Stimulated activated CD4-positive, alpha-beta T cell treated with anti-CD3 and anti-CD28 coated beads, Interleukin-4, amount 100 ng/mL, for 4 hours (primary cell): Measurements from ENCODE around the gene TSTD2.
"Not testable (repeated sequence)": the region's sequence is repeated elsewhere in the genome, so short reads cannot be mapped to it uniquely, and the experiment has no call there.

Experiments used
- DNase-seq, 2 experiments: peaks; one replicate each; pipeline ENCODE4 v3.0.0-alpha.2; 2020

The TSTD2 gene

DNA sequence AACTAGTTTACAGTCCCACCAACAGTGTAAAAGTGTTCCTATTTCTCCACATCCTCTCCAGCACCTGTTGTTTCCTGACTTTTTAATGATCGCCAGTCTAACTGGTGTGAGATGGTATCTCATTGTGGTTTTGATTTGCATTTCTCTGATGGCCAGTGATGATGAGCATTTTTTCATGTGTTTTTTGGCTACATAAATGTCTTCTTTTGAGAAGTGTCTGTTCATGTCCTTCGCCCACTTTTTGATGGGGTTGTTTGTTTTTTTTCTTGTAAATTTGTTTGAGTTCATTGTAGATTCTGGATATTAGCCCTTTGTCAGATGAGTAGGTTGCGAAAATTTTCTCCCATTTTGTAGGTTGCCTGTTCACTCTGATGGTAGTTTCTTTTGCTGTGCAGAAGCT lies 51.6 kb downstream of the TSTD2 start:
- DNase-seq = not testable (repeated sequence)

DNA sequence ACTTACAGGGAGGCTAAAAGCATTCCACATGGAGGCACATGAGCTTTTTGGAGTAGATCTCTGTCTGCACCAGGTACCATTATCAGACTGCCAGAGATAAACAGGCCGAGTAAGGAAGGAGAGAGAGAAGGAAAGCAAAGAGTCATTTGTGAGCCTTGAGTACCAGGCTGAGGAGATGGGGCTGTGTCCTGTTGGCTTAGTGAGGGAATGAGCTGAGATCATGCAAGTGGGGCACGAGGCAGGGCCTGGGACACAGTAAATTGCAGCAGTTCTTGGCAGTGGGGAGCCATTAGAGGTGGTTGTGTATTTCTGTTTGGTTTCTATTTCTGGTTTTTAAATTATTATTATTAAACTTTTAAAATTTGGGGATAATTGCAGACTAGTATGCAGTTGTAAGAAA lies 53.3 kb downstream of the TSTD2 start:
- no peak for DNase-seq

DNA sequence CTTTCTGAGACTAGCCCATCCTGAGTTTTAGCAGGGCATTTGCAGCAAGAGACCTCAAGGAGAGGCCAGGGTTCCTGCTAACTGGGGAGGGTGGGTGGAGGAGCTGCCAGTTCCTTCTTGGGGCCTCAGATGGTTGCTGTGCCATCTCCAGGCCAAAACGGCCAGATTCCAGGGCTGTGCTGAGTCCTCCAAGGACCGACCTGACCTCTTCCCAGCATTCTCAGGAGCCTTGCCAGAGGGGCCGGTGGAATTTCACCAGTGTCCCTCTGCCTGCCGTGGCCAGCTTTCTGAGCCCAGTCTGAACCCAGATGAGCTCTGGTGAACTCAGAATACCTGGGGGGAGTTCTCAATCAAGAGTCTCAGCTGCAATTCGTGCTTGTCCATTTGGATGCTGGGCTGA lies 54.3 kb downstream of the TSTD2 start:
- DNase-seq = no peak

DNA sequence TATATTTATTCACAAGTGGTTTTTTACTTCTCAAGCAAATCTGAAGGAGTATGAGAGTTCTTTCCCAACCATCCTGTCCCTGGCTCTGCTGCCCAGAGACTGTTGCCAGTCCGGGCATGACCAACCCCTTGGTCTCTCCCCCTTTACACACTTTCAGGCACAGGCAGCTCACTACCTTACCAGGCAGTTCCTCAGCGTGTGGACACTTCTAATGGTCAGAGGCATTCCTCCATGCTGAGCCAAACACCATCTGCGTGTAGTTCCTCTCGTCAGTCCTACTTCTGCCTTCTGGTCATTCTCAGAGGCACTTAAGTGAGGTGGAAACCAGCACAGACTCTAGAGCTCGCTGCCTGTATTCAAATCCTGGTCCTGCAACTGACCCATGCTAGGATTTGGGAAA lies 56.1 kb downstream of the TSTD2 start:
- no peak for DNase-seq

DNA sequence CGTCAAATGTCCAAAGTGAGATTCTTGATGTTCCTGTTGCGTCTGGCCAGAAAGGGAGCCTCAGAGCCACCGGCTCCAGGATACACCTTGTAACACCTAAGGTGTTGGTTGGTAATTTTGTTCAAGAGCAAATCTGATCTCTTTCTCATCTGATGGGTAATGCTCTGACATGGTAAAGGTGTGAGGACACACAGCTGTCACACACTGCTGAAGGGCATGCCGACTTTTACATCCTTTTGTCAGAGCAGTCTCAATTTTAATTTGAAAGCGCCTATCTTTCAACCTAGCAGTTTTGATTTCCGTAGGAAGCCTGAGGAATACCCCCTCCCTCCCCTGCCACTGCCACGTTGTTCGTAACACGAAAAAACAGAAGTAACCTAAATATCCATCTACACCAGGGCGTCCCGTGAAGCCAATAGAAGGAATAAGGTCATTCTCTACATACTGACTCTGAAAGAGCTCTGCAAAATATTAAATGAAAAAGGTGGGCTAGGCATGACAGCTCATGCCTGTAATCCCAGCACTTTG lies 57.4 kb downstream of the TSTD2 start:
- DNase-seq = no peak

DNA sequence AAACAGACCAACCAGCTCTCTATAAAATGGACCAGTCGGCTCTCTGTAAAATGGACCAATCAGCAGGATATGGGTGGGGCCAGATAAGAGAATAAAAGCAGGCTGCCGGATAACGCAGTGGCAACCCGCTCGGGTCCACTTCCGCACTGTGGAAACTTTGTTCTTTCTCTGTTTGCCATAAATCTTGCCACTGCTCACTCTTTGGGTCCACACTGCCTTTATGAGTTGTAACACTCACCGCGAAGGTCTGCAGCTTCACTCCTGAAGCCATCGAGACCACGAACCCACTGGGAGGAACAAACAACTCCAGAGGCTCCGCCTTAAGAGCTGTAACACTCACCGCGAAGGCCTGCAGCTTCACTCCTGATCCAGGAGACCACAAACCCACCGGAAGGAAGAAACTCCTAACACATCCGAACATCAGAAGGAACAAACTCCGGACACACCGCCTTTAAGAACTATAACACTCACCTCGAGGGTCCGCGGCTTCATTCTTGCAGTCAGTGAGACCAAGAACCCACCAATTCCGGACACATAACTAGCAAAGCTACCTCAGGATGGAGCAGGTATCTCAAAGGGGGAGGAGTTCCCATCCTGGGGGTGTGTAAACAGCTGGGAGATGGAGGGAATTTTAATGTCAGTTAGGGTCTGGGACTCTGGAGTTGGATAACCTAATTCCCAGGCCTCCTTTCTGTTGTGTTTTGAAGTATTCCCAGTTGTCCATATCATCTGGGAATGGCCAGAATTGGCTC lies 58.1 kb downstream of the TSTD2 start:
- peak; percentile 14 to 21 for DNase-seq

DNA sequence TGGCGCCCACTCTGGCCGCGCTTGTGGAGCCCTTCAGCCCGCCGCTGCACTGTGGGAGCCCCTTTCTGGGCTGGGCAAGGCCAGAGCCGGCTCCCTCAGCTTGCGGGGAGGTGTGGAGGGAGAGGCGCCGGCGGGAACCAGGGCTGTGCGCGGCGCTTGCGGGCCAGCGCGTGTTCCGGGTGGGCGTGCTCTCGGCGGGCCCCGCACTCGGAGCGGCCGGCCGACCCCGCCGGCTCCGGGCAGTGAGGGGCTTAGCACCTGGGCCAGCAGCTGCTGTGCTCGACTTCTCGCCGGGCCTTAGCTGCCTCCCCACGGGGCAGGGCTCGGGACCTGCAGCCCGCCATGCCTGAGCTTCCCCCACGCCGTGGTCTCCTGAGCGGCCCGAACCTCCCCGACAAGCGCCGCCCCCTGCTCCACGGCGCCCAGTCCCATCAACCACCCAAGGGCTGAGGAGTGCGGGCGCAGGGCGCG lies 59.0 kb downstream of the TSTD2 start:
- DNase-seq = not testable (repeated sequence)

DNA sequence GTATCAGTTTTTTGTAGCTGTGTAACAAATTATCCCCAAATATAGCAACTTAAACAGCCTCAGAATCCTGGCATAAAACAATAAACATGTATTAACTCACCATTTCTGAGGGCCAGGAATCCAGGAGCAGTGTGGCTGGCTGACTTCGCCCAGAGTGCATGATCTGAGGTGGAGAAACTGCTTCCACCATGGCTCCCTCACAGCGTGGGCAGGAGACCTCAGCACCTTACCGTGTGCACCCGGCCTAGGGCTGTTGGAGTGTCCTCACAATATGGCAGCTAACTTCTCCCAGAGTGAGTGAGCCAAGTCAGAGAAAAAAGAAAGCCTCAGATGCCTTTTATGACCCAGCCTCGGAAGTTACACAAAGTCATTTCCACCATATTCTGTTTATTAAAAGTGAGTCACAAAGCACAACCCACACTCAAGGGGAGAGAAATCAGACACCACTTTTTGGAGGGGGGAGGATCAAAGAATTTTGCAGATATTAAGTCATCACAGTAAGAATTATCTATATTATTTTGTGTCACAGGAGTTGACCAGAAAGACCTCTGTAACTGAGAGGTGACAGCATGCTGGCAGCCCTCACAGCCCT lies 59.6 kb downstream of the TSTD2 start:
- DNase-seq = no peak

DNA sequence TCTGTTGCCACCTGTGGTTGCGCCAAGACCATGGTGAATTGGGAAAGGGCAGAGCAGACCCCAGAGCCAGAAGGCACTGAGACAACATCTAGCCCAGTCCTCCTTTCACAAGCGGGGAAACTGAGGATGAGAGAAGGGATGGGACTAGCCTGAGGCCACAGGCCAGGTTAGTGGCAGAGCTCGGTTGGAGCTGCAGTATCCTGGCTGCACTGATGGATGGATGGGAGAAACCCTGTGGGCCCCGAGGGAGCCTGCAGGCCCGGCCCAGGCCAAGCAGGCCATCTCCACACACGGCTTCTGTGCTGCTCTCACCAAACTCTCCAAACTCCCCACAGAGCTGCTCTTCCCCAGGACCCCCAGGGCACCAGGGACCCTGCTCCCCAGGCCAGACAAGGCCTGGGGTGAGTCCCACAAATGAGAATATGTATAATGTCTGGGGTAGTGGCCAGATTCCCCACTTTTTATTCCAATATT lies 60.2 kb downstream of the TSTD2 start:
- no peak for DNase-seq

DNA sequence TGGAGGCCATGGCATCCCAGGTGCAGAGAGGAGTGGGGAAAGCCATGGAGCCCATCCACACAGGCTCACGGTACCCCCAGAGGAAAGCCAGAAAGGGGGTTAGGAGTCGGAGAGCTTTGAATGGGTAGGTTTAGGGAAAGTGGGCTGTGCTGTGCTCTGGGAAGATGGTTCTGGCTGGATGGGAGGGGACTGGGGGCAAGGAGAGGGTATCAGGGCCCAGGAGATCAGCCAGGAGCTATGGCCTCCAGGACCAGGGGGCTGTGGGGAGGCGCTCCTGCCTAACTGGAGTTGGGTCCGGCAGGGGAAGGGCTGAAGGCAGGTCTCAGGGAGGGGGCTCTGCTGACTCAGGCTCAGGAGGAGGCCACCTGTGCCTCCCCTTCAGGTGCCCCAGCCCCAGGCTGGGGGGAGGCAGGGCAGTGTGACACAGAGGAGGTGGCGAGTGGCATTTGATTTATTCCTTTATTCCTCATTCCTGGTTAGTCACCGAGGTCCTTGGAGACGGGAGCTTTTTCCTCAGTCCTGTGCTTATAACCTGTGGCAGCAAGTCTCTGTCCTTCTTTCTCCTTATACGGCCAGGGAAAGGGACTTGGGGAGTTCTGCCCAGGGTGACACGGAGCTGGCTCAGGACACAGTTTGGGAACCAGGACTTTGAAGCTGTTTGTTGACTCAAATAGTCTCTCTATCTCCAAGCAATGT lies 60.8 kb downstream of the TSTD2 start:
- DNase-seq = no peak

DNA sequence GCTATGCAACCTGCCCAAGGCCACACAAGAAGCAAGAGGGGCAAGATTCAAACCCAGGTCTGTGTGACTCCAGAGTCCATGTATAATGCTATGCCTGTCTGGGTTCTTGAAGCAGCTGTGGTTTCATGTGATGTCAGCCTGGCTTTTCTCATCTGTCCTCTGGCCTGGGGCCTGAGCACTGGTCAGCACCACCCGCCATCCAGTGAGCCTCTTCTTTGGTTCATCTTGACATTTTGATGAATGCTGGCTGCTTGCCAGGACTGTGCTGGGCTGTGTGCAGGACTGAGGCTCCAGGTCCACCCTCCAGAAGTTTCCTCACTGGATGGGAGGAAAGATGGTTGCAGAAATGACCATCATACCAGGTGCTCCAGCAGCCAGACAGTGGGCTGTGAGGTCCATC lies 61.5 kb downstream of the TSTD2 start:
- no peak for DNase-seq

DNA sequence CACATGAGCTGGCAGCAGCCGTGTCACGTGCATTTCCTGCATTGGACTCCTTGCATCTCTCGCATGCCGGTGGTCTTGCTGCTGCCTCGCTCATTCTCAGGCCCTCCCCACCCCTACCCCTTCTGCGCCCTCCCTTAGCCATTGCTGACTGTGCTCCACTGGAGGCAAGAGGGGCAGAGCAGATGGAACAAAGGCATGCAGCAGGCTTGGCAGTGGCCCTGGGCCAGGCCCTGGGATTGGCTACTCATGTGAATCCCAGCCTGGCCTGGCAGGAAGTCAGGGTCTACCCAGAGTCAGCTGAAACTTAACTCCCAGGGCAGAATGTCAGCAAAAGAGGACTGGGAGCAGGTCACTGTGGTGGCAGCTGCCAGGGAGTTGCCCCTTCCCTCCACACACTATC lies 62.3 kb downstream of the TSTD2 start:
- DNase-seq = no peak

DNA sequence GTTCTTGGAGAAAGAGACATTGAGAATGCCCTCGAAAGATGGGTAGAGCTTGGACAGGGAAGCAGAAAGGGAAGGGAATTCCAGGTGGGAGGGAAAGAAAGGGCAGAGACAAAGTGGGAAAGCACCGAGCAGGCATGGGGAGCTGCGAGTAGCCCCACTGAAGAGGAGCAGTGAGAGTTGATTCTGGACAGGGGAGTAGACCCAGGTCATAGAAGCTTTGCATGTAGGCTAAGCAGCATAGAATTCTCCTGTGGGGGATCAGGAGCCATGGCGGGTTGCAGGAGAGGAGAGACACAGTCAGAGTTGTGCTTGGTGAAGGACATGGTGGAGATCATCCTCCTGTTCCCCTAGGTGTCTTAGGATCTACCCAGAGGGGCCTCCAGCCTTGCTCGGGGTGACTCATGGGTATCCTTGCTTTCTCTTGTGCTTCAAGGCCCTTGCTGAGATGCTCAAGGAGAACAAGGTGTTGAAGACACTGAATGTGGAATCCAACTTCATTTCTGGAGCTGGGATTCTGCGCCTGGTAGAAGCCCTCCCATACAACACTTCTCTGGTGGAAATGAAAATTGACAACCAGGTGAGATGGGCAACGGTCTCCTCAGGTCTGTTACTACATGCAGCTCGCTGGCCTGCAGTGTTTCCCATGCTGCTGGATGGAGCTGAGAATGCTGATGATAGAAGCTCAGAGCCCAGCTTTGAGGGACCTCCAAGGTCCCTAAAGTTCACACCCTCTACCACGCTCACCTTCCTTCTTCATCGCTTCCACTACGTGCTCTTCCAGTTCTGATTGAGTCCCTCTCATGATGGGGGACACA lies 64.5 kb downstream of the TSTD2 start:
- DNase-seq = no peak

DNA sequence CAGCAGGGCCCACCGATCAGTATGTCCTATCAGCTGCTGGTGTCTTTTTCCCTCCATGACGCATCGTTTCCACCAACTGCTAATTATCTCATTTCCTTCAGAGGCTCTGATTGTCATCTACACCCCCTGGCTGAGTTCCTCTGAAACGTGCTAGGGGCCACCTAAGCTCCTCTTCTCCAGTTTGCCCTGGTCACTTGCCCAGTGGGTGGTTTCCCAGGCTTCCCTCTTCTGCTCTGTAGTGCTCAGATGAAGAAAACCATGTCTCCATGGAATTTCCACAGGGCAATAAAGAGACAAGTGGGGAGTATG lies 65.3 kb downstream of the TSTD2 start:
- no peak for DNase-seq

DNA sequence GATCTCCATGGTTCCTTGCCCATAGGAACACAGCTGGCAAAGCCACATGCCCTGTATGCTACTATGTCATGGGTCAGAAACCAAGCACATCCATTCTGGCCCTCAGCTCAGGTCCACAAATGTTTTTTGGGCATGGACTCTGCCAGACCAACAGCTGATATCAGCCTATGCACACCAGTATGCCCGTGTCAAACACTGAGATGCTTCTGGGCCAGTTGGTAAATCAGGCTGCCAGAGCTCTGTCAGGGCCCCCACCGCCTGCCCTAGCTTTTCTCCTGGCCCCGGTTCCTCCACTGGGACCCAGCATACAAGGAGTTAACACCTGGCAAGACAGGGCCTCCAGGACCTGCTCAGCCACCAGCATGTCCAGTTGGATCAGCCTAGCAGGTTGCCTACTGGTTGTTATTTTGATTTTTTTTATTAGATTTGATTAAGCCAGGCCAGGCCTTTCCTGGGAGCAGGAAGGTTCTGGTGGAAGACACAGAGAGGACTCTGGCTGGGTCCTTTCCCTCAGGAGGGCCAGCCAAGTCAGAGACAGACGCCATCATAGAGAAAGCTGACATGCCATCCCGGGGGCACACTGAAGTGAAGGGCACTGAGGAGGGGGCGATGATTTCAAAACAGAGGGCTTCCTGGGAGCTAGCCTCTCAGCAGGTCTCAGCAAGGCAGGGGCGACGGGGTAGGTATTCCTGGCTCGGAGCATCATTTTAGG lies 65.8 kb downstream of the TSTD2 start:
- no peak for DNase-seq

DNA sequence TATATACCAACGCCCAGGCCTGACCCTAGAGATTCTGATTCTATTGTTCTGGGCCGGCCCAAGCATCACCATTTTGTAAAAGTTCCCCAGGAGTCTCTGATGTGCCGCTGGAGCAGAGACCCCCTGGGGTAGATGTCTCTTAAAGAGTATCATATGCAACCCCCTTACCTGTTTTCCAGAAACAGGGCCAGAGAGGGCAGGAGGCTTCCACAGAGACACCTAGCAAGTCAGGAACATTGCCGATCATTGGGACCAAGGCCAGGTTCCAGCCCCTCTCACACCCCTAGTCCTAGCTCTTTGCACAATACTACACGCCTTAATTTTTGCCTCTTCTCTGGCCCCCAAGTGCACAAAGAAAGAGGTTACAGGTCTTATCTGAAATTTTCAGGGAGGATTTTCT lies 67.9 kb downstream of the TSTD2 start:
- DNase-seq = no peak

DNA sequence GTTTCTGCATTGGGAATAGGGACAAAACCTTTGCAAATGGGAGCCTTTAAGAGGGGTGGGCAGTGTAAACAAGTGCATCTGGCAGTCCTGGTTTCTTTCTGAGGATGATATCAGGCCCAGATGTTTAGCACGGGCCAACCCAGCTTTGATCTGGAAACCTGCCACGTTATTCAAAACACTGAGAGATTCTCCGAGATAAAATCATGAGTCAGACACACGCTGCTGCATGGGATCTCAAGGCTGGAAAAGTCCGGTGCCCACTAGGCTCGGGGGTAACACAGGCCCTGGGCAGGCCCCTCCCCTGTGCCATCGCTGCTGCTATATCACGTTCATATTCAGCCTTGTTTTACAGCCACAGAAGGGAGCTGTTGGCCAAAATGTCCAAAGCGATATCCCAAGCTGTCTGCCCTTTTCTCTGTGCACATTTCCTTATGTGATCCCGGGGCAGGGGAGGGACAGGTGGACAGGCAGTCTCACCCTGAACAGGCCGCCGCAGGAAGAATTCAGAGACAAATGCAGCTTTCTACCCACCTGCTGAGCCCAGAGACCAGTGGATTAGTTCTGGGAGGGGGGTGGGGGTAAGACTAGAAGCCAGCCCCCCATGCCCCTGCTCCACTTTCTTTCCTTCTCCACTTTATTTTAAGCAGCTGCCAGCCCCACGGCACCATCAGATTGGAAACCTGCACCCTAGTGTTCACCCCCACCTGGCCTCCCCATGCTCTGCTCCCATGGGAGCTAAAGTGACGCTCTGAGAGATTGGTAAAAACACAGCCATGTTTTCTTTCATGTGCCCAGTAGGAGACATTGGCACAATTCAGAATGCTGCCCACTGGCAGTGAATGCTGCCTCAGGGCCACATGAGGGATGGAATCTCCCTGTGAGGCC lies 68.6 kb downstream of the TSTD2 start:
- no peak for DNase-seq

DNA sequence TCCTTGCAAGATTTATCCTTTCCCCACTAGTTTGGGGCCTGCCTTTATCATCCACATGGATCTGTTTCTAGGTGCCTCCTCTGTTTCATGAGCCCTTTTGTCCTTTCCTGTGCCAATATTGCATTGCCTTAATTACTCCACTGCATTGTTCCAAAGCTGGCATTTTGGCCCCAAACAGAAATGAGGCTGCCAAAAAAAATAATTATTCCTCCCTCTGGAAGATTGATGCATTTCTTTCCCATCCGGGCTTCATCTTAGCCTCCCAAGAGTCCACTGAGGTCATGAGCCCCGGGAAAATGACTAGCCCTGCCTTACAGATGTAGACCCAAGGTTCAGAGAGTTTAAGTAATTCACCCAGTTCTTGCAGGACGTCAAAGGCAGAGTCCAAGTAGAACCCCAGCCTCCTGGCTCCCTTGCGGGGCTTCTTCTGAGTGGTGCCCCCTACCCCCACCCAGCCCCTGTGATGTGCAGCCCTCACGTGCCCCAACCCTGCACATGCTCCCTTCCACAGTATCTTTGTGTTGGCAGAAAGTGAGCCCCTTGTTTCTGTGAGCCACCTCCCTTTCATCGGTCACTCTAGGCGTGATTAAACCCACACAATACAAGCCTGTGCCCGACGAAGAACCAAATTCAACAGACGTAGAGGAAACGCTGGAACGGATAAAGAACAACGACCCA lies 69.6 kb downstream of the TSTD2 start:
- no peak for DNase-seq

DNA sequence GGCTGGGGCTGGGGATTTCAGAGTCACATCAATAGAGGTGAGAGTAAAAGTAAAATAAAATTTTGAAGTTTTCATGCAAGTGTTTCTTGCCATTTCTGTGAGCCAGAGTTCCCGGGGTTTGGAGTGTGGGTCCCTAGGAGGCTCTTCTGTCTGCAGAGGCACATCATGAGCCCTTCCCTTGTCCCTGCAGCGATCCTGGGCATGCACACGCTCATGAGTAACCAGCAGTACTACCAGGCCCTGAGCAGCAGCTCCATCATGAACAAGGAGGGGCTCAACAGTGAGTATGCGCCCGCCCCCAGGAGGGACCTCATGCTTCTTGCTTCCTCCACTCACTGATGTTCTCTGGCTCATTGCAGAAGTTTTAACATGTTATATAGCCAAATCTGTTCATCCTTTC lies 70.6 kb downstream of the TSTD2 start:
- DNase-seq = no peak

DNA sequence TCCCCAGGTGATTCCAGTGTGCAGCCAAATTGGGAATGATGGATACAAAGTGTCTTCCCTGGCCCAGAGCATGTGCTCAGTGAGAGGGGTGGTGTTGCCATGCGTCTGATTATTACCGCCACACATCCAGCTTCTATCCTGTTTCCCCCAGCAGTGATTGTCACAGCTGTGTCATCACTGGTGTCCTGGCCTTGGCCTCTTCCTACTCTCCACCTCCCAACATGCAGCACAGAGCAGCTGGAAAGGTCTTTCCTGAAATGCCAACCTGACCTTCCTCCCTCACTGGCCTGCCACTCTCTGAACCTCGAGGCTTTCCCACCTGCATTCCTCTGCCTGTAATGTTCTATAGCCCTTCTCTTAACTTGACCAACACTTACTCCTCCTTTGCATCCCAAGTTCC lies 71.7 kb downstream of the TSTD2 start:
- DNase-seq = no peak

DNA sequence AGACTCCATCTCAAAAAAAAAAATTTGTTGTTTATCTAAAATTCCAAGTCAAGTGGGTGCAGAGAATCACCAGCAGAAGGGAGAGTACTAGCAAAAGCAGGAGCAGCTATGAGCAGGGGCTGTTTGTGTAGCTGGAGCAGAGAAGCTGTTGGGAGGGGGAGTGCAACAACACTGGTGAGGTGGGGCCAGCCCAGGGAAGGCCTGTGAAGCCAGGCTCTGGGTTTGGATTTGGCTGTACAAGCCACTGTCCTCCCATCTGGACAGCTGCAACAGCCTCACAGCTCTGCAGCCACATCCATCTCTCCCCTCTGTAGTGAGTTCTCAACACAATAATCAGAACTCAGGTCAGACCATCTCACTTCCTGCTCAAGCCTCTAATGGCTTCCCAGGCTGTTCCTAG lies 72.3 kb downstream of the TSTD2 start:
- DNase-seq = no peak
